OCI-LY1 (cell line): ENCODE data around the gene FLII.

Experiments
- CTCF ChIP-seq: fragments of 200-600 bp; sonication (generic), shearing (Covaris generic); IDR thresholded peaks from 2 replicates; pipeline ENCODE4 v1.5.1; 2017; ENCODE audit warnings: mild to moderate bottlenecking, antibody characterized with exemption, low read length, moderate library complexity, mixed read lengths
- EZH2 ChIP-seq: fragments of 200-600 bp; sonication (generic), shearing (Covaris generic); IDR thresholded peaks from 2 replicates; pipeline ENCODE4 v1.8.0; 2017; ENCODE audit warnings: borderline replicate concordance, mixed run types, mild to moderate bottlenecking, antibody characterized with exemption, low read length, moderate library complexity, mixed read lengths

GRCh38 chr17:18281788-18282187 is 23.2 kb upstream of the FLII start:
- no peak for TF ChIP-seq EZH2
- no peak for TF ChIP-seq CTCF
